Gastroesophageal sphincter (tissue), 2 donors: ENCODE results near the gene MADD.

ENCODE experiments used
- EP300 ChIP-seq: sonication (generic); formaldehyde crosslinking; IDR thresholded peaks from one replicate; pipeline ENCODE4 v1.6.1; 2017; ENCODE audit warnings: antibody characterized with exemption, mild to moderate bottlenecking
- POLR2AphosphoS5 ChIP-seq: sonication (generic); formaldehyde crosslinking; IDR thresholded peaks from one replicate; pipeline ENCODE4 v1.6.1; 2017; ENCODE audit warnings: antibody characterized with exemption

DNA sequence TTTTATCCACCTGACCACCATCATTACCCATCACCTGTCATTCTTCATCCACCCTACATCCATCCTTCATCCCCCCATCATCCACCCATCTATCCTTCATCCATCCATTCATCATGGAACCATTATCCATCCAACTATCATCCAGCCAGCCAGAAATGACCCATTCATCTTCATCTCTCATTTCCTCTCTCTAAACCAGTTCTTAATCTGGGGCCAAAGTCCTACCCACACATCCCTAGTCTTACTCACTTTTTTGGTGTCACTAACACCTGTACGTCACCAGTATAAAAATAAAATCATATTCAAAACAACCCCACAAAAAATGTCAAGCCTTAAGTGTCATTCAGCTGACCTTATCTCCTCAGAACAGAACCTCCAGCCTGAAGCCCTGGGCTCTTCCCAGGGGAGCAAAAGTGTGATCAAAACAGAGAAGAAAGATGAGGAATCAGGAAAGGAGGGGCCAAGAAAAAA lies 96.1 kb downstream of the MADD start:
- no peak for TF ChIP-seq POLR2AphosphoS5
- TF ChIP-seq EP300: no peak
